Urinary bladder (tissue), 4 donors: ENCODE data around the gene CTPS2. TPM values are rescaled to one million over a fixed set of nuclear protein-coding genes. Genes with fewer than 3 reads are reported as not detected.
"Not testable (repeated sequence)": the region's sequence is repeated elsewhere in the genome, so short reads cannot be mapped to it uniquely, and the experiment has no call there.

ENCODE experiments used
- DNase-seq: peaks from one replicate; pipeline ENCODE4 v3.0.0-alpha.2; 2015; ENCODE audit errors: extremely low spot score
- H3K27ac ChIP-seq: one replicate; pipeline ENCODE4 v1.5.1; 2013; ENCODE audit warnings: low read depth, mild to moderate bottlenecking, moderate library complexity
- H3K36me3 ChIP-seq: one replicate; pipeline ENCODE4 v1.6.1; 2013; ENCODE audit warnings: mild to moderate bottlenecking, moderate library complexity; ENCODE audit not compliant: insufficient read depth
- H3K4me1 ChIP-seq: one replicate; pipeline ENCODE4 v1.6.1; 2013; ENCODE audit warnings: mild to moderate bottlenecking, moderate library complexity; ENCODE audit not compliant: insufficient read depth
- H3K4me3 ChIP-seq: one replicate; pipeline ENCODE4 v1.5.1; 2013; ENCODE audit warnings: low read depth, low read length
- WGBS: extraction: QIAGEN DNeasy Blood & Tissue Kit; methylation state at CpG from one replicate; pipeline ENCODE4 v1.1.7; 2013; 5-methylcytosine and 5-hydroxymethylcytosine counted together
- polyA plus RNA-seq: library from polyadenylated mRNA; stranded (reverse); fragments of 200-250 nt; gene quantifications from one replicate; pipeline ENCODE4 v1.2.3, GENCODE V29; 2013
- total RNA-seq: library from RNA; depleted of rRNA; stranded (reverse); fragments of >200 nt; gene quantifications from one replicate; pipeline ENCODE4 v1.2.3, GENCODE V29; 2014
- donor health status: healthy with polysubstance abuse.
- donor health status: healthy.

CTPS2 gene
- total and polyA plus RNA-seq, 2 donors, result 9.9 to 38.8 TPM

DNA sequence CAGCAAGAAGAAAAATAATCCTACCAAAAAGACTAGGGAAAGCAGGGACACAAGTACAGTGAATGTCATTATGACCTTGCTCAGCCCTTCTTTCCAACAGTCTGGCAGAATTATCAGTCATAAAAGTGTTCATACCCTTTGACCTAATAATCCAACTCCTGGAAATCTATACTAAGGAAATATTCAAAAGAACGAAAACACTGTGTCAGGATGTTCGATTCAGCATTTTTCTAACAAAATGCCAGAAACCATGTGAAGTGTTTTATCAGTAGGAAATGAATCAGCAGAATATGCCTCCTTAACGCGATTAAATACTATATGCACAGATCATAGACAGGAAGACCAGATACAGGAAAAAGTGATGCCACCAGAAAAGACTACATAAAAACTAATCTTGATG, 78.7 kb downstream of the CTPS2 start:
- 46% methylated on average over 4 of the region's 4 CpGs for WGBS
- no peak for DNase-seq
- no peaks in the 10 kb centered on the region for H3K4me1 ChIP-seq
- no peak overlapping the region for H3K27ac ChIP-seq
- H3K36me3 ChIP-seq, result no peaks in the 10 kb centered on the region
- H3K4me3 ChIP-seq, result no peak overlapping the region

DNA sequence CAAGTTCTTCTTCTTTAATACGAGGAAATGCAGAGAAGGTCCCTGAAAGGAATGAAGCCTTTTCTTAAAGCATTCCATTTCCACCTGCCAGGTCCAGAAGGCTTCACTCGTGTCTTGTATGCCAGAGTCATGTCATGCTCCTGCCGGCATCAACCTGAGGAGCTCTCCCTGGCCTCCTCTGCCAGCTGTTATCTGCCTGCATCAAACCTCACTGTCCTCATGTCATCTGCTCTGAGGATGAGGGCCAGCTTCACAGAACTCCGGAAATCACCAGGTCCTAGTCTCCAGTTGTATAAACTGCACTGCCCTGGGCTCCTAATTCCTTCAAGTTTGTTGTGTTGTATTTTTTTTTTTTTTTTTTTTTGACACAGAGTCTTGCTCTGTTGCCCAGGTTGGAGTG, 82.6 kb downstream of the CTPS2 start:
- no peaks in the 10 kb centered on the region for H3K4me1 ChIP-seq
- no peak overlapping the region for H3K4me3 ChIP-seq
- no peaks in the 10 kb centered on the region for H3K36me3 ChIP-seq
- H3K27ac ChIP-seq, result no peak overlapping the region
- WGBS, result 64% methylated on average over 4 of the region's 4 CpGs
- DNase-seq, result no peak

DNA sequence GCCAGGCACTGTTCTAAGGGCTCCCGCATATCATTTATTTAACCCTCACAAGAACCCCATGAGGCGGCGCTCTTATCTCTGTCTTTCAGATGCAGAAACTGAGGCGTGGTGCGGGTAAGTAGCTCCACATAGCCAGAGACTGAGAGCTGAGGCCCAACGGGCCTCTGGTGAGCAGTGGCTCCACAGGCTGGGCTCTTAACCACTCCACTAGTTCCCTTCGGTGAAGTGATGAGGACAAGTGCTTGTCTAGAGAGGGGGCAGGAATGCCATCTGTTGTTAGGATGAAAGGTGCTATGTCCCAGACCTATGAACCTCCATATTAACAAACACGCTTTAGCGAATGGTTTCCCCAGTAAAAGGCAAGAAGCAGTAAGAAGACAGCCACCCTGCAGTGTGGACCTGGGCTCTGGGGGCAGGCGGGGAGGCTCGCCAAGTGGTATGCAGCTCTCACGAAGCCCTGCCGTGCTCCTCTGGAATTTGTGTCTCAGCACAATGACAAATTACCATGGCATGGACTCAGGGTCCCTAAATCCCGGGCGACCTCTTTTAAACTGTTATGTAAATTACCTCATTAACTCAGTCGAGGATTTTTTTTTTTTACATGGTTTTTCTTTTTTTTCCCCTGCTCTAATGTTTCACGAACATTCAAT, 83.4 kb downstream of the CTPS2 start:
- WGBS, result 81% methylated on average over 17 of the region's 17 CpGs
- H3K27ac ChIP-seq, result no peak overlapping the region
- no peaks in the 10 kb centered on the region for H3K36me3 ChIP-seq
- no peak overlapping the region for H3K4me3 ChIP-seq
- no peaks in the 10 kb centered on the region for H3K4me1 ChIP-seq
- no peak for DNase-seq

DNA sequence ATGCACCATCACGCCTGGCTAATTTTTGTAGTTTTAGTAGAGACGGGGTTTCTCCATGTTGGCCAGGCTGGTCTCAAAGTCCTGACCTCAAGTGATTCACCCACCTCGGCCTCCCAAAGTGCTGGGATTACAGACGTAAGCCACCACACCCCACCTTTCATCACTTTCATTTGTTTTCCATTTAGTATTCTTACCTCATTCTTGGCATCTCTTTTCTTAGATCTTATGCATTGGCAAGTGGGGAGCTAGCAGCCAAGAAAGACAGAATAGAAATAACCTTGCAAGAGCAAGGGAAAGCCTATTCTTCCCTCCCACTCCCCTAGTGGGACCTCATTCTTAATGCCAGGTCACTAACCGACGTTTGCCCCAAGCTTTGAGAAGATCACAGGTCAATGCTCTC, 84.0 kb downstream of the CTPS2 start:
- not testable (repeated sequence) for H3K27ac ChIP-seq, H3K36me3 ChIP-seq, H3K4me1 ChIP-seq, DNase-seq, H3K4me3 ChIP-seq
- 71% methylated on average over 6 of the region's 6 CpGs for WGBS

DNA sequence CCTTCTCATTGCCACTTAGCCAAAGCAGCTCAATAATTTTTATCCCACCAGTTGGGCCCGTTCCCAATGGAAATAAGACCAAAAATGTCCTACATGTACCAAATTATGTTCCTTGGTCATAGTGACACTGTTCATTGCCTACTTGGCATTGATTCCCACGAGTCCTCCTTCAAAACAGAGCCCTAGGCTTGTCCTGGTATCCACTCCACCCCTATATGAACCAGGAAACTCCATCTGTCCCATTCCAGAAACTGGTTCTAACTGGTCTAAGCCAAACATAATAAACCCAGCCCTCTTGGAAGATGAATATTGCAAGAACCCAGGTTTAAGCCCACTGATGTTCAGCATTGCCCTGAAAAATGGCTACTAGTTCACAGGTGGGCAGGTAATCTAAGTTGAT, 93.4 kb downstream of the CTPS2 start:
- Histone ChIP-seq H3K4me1 (no peaks in the 10 kb centered on the region), H3K4me3 (no peak overlapping the region), H3K27ac (no peak overlapping the region), H3K36me3 (peaks cover 2% of the 10 kb centered on the region)
- no peak for DNase-seq
- 99% methylated on average over 2 of the region's 2 CpGs for WGBS

DNA sequence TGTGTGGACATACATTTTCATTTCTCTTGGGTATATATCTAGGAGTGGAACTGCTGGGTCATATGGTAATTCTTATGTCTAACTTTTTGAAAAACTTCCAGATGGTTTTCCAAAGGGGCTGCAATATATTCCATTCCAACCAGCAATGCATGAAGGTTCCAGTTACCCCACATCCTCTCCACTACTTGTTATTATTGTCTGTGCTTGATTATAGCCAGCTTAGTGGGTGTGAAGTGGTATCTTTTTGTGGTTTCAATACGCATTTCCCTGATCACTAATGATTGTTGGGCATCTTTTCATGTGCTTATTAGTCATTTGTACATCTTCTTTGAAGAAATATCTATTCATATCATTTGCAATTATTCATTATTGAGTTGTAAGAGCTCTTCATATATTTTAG, 94.0 kb downstream of the CTPS2 start:
- Histone ChIP-seq H3K4me3 (no peak overlapping the region), H3K4me1 (no peaks in the 10 kb centered on the region), H3K27ac (no peak overlapping the region), H3K36me3 (peaks cover 2% of the 10 kb centered on the region)
- DNase-seq, result no peak
- 95% methylated on average over 1 of the region's 1 CpG for WGBS

DNA sequence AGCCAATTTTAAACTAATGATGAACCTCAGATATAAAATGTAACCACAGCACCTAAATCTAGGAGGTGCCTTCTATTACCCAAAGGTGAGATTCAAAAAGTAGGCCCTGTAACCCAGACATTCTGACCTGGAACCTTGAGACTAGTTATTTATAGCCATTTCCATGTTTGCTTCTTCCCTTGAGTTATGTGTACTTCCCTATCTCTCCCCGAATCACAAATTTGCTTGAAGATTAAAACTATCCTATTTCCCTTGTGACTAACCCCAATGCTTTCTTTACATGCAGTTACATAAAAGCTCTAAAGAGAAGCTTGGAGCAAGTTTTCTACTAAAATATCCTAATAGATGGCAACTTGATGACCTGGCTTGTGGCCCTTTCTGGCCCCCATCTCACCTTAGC, 95.1 kb downstream of the CTPS2 start:
- Histone ChIP-seq H3K27ac (no peak overlapping the region), H3K4me1 (no peaks in the 10 kb centered on the region), H3K4me3 (no peak overlapping the region), H3K36me3 (peaks cover 2% of the 10 kb centered on the region)
- WGBS, result 86% methylated on average over 1 of the region's 1 CpG
- DNase-seq, result no peak

DNA sequence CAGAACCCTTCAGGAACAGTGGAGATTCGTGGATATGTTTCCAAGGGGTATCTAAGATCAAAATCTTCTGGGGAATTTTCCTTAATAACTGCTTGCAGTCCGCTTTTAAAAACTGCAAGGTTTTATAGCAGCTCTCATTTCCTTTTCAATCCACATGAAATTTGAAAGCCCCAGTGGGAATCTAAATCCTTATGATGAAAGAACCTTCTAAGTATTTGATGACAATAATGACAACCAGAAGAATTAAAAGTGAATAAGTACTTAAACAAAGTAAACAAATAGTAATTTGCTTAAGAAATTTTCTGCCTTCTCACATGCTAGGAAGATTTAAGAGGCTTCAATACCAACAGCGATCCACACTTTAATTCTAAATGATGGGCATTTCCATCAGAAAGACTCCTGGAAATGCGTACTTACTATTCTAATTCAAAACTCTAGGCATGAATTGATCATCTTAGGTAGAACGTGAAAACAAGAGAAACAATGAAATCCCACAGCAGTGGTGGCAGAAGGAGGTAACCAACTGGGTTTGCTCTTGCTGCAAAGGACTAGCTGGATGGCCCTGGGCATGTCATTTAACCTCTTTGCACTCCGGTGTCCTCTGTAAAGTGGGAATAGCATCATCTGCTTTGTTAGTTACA, 100.1 kb downstream of the CTPS2 start:
- 73% methylated on average over 6 of the region's 6 CpGs for WGBS

DNA sequence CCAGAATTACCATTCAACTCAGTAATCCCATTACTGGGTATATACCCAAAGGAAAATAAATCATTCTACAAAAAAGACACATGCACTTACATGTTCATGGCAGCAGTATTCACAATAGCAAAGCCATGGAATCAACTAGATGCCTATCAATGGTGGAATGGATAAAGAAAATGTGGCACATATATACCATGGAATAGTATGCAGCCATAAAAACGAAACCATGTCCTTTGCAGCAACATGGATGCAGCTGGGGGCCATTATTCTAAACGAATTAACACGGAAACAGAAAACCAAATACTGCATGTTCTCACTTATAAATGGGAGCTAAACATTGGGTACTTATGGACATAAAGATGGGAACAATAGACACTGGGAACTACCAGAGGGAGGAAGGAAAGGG, 101.8 kb downstream of the CTPS2 start:
- not testable (repeated sequence) for DNase-seq, H3K27ac ChIP-seq, H3K4me3 ChIP-seq, H3K4me1 ChIP-seq, H3K36me3 ChIP-seq
- 99% methylated on average over 3 of the region's 3 CpGs for WGBS

More for the DNA sequence above, 100.1 kb downstream of the CTPS2 start:
- no peak for DNase-seq
- H3K4me1 ChIP-seq, result no peaks in the 10 kb centered on the region
- H3K36me3 ChIP-seq, result peaks cover 2% of the 10 kb centered on the region
- no peak overlapping the region for H3K27ac ChIP-seq
- H3K4me3 ChIP-seq, result no peak overlapping the region

DNA sequence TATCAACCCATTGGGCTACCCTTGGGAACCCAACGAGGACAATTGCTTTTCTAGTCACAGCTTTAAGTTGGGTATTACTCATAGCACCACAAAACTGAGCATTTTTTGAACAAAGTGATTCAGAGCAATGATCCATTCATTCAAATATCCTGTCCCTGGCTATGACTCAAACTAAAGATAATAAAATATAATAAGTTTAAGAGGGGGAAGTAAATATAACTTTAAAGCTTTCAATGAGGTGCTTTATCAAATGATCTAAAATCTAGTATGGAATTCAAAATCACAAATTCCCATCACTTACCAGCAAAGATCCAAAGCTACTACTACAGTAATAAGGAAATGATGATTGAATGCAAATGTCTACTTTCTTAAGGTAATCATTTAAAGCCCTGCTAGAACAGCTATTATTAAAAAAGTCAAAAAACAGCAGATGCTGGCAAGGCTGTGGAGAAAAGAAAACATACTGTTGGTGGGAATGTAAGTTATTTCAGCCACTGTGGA, 102.3 kb downstream of the CTPS2 start:
- WGBS, result 90% methylated on average over 1 of the region's 1 CpG
- no peaks in the 10 kb centered on the region for H3K4me1 ChIP-seq
- no peak for DNase-seq
- H3K27ac ChIP-seq, result no peak overlapping the region
- no peaks in the 10 kb centered on the region for H3K36me3 ChIP-seq
- H3K4me3 ChIP-seq, result no peak overlapping the region

DNA sequence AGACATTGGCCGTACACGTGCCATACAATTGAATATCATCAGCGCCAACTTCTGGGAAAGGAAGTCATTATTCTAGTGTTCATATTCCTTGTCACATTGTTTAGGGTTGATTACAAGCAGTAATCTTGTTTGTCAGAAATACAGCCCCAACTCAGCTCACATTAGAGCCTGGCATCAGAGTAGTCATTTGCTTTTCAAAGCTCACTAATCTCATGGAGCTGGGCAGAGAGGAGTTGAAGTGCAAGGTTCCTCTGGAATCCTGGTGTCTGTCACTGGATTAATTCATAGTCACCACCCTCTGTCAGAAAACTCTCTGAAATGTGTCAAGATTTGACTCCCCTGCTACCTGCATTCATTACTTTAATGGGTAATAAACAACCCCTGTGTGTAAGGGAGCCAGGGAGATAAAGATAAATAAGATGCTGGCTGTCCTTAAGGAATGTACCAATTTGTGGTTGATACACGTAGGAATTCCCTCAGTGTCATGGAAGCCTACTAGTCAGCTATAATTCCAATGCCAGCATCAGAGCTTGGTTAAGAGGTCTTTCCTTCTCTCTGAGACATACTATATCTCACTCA, 106.2 kb downstream of the CTPS2 start:
- 75% methylated on average over 4 of the region's 4 CpGs for WGBS

DNA sequence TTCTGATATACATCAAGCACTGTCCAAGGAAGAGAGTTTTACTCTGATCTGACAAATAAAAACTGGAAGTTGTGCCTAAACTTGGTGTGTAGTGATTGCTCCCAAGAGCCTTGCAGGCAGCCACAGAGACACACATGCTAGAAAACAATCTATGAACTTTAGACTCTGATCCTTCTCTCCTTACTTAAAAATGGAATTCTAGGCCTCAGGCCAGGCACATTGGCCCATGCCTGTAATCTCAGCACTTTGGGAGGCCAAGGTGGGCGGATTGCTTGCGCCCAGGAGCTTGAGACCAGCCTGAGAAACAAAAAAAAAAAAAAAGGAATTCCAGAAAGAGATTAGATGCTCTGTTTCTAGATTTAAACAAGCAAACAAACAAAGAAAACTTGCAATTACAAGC, 108.1 kb downstream of the CTPS2 start:
- Histone ChIP-seq H3K27ac (no peak overlapping the region), H3K36me3 (no peaks in the 10 kb centered on the region), H3K4me1 (no peaks in the 10 kb centered on the region), H3K4me3 (no peak overlapping the region)
- WGBS, result 61% methylated on average over 2 of the region's 2 CpGs
- no peak for DNase-seq

More for the DNA sequence above, 106.2 kb downstream of the CTPS2 start:
- Histone ChIP-seq H3K36me3 (no peaks in the 10 kb centered on the region), H3K4me3 (no peak overlapping the region), H3K27ac (no peak overlapping the region), H3K4me1 (no peaks in the 10 kb centered on the region)
- no peak for DNase-seq

DNA sequence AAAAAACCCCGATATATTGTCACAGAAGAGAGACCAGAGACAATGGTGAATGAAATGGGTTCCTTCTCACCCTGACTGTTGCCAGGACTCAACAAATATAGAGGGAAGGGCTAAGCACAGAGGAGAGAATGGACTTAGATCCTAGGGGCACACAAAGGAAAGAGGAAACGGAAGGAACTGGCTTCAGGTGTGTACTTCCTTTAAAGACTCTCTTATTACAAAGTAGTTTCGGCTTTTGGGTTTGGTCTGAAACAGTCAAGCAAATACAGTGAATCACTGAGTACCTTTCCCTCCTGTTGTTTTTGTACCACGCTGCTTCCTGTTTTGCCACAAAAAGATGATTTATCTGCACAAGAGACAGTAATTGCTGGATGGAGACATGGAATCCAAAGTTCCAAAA, 108.6 kb downstream of the CTPS2 start:
- H3K4me1 ChIP-seq, result no peaks in the 10 kb centered on the region
- WGBS, result 73% methylated on average over 4 of the region's 4 CpGs
- no peak for DNase-seq
- no peak overlapping the region for H3K4me3 ChIP-seq
- H3K36me3 ChIP-seq, result no peaks in the 10 kb centered on the region
- H3K27ac ChIP-seq, result no peak overlapping the region

DNA sequence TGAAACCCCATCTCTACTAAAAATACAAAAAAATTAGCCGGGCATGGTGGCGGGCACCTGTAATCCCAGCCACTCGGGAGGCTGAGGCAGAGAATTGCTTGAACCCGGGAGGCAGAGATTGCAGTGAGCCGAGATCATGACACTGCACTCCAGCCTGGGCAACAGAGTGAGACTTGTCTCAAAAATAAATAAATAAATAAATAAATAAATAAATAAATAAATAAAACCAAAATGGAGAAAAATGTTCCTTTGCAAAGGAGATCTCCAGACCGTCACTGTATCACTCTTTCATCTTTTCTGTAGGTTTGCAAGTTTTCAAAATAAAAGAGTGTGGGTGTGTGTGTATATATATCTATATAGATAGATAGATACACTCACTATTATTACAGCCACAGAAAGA, 109.2 kb downstream of the CTPS2 start:
- H3K4me3 ChIP-seq, H3K27ac ChIP-seq, H3K36me3 ChIP-seq, H3K4me1 ChIP-seq, DNase-seq: not testable (repeated sequence)
- WGBS, result 98% methylated on average over 6 of the region's 6 CpGs
